ENCODE results near the gene PLXDC2.

PLXDC2 gene

GRCh38 chr10:20195076-20195475 lies 378.8 kb downstream of the PLXDC2 start:
- no peak overlapping the region for H2AFZ ChIP-seq (ENCODE audit: low read length)
- H3K9ac ChIP-seq (ENCODE audit: low read length): no peak overlapping the region
- no peaks in the 10 kb centered on the region for H4K20me1 ChIP-seq (ENCODE audit: insufficient read depth, low read length)
- TF ChIP-seq CTCF (IDR thresholded peaks at IDR 0.05; ENCODE audit: low read length) (no peak), EZH2 (IDR thresholded peaks at IDR 0.05; ENCODE audit: borderline replicate concordance, low read length) (no peak)
- no peaks in the 10 kb centered on the region for H3K36me3 ChIP-seq (ENCODE audit: insufficient read depth, low read length)
- H3K4me2 ChIP-seq (ENCODE audit: low read length): no peak overlapping the region
- H3K9me2 ChIP-seq (ENCODE audit: low read depth, low read length): no peaks in the 10 kb centered on the region
- H3K79me2 ChIP-seq (ENCODE audit: insufficient read depth, low read length): no peaks in the 10 kb centered on the region
- no peaks in the 10 kb centered on the region for H3K4me1 ChIP-seq (ENCODE audit: insufficient read depth, low read length, severe bottlenecking)
- H3K27me3 ChIP-seq (ENCODE audit: insufficient read depth, low read length): no peaks in the 10 kb centered on the region
- no peak overlapping the region for H3K4me3 ChIP-seq (ENCODE audit: low read depth, low read length, poor library complexity, severe bottlenecking)
- no peaks in the 10 kb centered on the region for H3K9me3 ChIP-seq (ENCODE audit: low read length)
- no peaks in the 10 kb centered on the region for H3F3A ChIP-seq (ENCODE audit: insufficient read depth, low read length)
- H3K27ac ChIP-seq (ENCODE audit: low read depth, low read length, poor library complexity, severe bottlenecking): no peak overlapping the region

GRCh38 chr10:20200758-20201157 lies 384.5 kb downstream of the PLXDC2 start:
- Histone ChIP-seq H3F3A (ENCODE audit: insufficient read depth, low read length) (no peaks in the 10 kb centered on the region), H3K27me3 (ENCODE audit: insufficient read depth, low read length) (no peaks in the 10 kb centered on the region), H3K9me2 (ENCODE audit: low read depth, low read length) (no peaks in the 10 kb centered on the region), H3K4me1 (ENCODE audit: insufficient read depth, low read length, severe bottlenecking) (no peaks in the 10 kb centered on the region), H4K20me1 (ENCODE audit: insufficient read depth, low read length) (no peaks in the 10 kb centered on the region; the same call in 1 of the 2 replicates), H3K4me2 (ENCODE audit: low read length) (no peak overlapping the region), H2AFZ (ENCODE audit: low read length) (no peak overlapping the region), H3K9me3 (ENCODE audit: low read length) (no peaks in the 10 kb centered on the region), H3K9ac (ENCODE audit: low read length) (no peak overlapping the region), H3K4me3 (ENCODE audit: low read depth, low read length, poor library complexity, severe bottlenecking) (no peak overlapping the region), H3K36me3 (ENCODE audit: insufficient read depth, low read length) (no peaks in the 10 kb centered on the region), H3K79me2 (ENCODE audit: insufficient read depth, low read length) (no peaks in the 10 kb centered on the region), H3K27ac (ENCODE audit: low read depth, low read length, poor library complexity, severe bottlenecking) (no peak overlapping the region)
- no peak for TF ChIP-seq CTCF (IDR thresholded peaks at IDR 0.05; ENCODE audit: low read length)
- no peak for TF ChIP-seq EZH2 (IDR thresholded peaks at IDR 0.05; ENCODE audit: borderline replicate concordance, low read length)

DNA sequence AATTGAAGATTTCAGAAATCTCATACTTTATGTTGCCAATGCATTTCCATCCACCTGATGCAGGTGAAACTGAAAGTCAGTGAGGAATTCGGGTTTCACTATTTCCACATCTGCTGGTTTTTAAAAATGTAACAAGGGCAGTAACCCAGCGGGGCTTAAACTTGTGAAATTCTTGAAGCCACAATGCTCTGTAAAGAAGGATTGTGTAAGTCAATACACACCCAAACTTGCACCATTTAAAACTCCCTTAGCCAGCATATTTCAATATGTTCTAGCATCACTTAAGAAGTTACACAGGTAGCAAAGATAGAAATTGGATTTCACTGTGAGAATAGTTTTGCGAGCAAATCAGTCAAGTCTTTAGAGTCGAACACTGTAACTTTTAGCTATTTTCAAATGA lies 386.1 kb downstream of the PLXDC2 start:
- no peaks in the 10 kb centered on the region for H3F3A ChIP-seq (ENCODE audit: insufficient read depth, low read length)
- no peaks in the 10 kb centered on the region for H3K9me2 ChIP-seq (ENCODE audit: low read depth, low read length)
- no peaks in the 10 kb centered on the region for H3K27me3 ChIP-seq (ENCODE audit: insufficient read depth, low read length)
- no peak overlapping the region for H3K4me2 ChIP-seq (ENCODE audit: low read length)
- no peaks in the 10 kb centered on the region for H3K4me1 ChIP-seq (ENCODE audit: insufficient read depth, low read length, severe bottlenecking)
- no peak overlapping the region for H3K9ac ChIP-seq (ENCODE audit: low read length)
- H4K20me1 ChIP-seq (ENCODE audit: insufficient read depth, low read length): no peaks in the 10 kb centered on the region; the same call in 1 of the 2 replicates
- H2AFZ ChIP-seq (ENCODE audit: low read length): no peak overlapping the region
- no peak overlapping the region for H3K27ac ChIP-seq (ENCODE audit: low read depth, low read length, poor library complexity, severe bottlenecking)
- no peaks in the 10 kb centered on the region for H3K9me3 ChIP-seq (ENCODE audit: low read length)
- no peak for TF ChIP-seq EZH2 (IDR thresholded peaks at IDR 0.05; ENCODE audit: borderline replicate concordance, low read length)
- no peak for TF ChIP-seq CTCF (IDR thresholded peaks at IDR 0.05; ENCODE audit: low read length)
- H3K4me3 ChIP-seq (ENCODE audit: low read depth, low read length, poor library complexity, severe bottlenecking): no peak overlapping the region
- no peaks in the 10 kb centered on the region for H3K79me2 ChIP-seq (ENCODE audit: insufficient read depth, low read length)
- no peaks in the 10 kb centered on the region for H3K36me3 ChIP-seq (ENCODE audit: insufficient read depth, low read length)
